Neural progenitor cell (in vitro differentiated cells): ENCODE results near the gene GAR1.
A peak's percentile ranks its signal among the peaks of the same experiment; 100 is the strongest.

ENCODE experiments used
- EZH2 ChIP-seq: fragments of 200-600 bp; sonication (generic); IDR thresholded peaks from 2 replicates; pipeline ENCODE4 v1.6.1; 2017; ENCODE audit warnings: antibody characterized with exemption, mild to moderate bottlenecking, moderate library complexity
- EZH2phosphoT487 ChIP-seq: fragments of 200-600 bp; sonication (generic); IDR thresholded peaks from 2 replicates; pipeline ENCODE4 v1.6.1; 2017; ENCODE audit warnings: antibody characterized with exemption
- TF ChIP-seq, protein P1 (sequence below): fragments of 200-600 bp; sonication (generic); IDR thresholded peaks from 2 replicates; pipeline ENCODE4 v1.5.1; 2017; ENCODE audit warnings: antibody characterized with exemption, mild to moderate bottlenecking

GRCh38 chr4:109864134-109864533 lies 48.6 kb downstream of the GAR1 start:
- TF ChIP-seq, protein P1, sequence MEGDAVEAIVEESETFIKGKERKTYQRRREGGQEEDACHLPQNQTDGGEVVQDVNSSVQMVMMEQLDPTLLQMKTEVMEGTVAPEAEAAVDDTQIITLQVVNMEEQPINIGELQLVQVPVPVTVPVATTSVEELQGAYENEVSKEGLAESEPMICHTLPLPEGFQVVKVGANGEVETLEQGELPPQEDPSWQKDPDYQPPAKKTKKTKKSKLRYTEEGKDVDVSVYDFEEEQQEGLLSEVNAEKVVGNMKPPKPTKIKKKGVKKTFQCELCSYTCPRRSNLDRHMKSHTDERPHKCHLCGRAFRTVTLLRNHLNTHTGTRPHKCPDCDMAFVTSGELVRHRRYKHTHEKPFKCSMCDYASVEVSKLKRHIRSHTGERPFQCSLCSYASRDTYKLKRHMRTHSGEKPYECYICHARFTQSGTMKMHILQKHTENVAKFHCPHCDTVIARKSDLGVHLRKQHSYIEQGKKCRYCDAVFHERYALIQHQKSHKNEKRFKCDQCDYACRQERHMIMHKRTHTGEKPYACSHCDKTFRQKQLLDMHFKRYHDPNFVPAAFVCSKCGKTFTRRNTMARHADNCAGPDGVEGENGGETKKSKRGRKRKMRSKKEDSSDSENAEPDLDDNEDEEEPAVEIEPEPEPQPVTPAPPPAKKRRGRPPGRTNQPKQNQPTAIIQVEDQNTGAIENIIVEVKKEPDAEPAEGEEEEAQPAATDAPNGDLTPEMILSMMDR: peak; percentile 17
- no peak for TF ChIP-seq EZH2
- TF ChIP-seq EZH2phosphoT487: no peak
